ENCODE results near the gene CPLANE2.

The CPLANE2 gene

DNA sequence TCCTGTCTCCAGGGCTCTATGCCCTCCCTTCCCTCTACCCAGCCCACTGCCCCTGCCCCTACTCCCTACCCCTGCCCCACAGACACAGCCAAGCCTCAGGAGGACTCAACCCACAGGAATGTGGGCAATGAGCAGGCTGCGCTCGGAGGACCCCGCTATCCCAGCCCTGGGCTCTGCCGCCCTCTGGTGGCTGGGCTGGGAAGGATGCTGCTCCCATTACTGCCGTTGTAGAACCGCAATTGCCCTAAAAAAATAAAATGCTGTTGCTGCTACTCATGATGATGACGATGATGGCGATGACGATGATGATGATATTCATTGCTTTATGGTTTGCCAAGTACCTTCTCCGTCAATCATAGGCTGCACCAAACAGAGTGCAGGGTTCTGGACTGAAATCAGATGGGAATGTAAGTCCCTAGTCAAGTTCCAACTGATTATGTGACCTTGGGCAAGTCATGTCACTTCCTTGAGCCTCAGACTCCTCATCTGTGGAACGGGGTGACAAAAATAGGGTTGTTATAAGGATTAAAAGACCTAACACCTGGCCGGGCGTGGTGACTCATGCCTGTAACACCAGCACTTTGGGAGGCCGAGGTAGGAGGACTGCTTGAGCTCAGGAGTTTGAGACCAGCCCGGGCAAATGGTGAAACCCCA is 49.1 kb downstream of the CPLANE2 start:
- DNase-seq, result peak; percentile 65 to 86 (median 78)

DNA sequence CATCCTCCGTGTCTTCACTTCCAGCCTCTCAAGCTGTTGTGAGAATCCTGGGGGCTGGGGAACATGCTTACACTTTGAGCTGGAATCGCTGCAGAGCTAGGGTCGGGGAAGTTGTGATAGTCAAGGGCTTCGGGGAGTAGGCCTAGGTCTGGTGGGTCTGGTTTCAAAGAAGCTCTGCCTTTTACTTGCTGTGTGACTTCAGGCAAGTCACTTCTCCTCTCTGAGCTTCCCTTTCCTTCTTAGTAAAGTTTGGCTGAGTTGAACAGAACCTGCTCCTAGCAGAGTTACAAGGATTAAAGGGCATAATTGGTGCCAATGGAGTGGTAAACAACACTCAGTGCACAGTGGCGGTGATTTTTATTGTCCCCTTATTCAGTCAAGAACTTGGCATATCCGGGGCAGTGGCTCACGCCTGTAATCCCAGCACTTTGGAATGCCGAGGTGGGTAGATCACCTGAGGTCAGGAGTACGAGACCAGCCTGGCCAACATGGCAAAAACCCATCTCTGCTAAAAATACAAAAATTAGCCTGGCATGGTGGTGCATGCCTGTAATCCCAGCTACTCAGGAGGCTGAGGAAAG is 50.2 kb downstream of the CPLANE2 start:
- no peak for DNase-seq

DNA sequence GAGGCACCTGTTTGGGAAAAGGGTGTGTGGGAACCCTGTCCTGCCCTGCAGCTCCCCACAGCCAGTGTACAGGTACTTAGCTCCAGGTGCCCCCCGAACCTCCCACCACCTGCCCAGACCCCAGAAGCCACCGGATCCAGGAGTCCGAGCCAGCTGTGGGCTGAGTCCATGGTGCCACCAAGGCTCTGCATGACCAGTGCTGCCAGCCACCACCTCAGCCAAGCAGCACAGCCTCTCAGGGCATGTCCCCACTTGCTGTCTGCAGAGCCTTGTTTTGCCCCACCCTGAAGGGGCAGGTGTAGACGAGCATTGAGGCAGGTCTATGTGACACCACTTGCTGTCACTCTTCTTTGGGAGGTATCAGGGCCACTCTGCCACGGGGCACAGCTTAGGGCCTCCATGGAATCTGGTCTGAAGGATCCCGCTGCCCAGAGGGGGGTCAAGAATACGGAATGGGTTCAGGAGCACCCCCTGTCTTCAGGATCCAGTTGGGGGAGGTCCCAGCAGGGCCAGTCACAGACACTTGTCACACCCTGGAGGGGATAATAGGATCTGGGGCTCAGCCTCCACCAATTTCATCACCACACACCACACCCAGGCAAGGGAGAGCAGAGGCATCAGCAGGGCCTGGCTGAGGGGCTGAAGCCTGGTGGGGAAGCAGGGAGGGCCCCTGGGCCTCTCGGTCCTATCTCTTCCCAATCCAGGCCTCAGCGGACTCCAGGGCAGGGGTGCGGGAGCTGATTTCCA is 52.3 kb downstream of the CPLANE2 start:
- DNase-seq, result no peak

DNA sequence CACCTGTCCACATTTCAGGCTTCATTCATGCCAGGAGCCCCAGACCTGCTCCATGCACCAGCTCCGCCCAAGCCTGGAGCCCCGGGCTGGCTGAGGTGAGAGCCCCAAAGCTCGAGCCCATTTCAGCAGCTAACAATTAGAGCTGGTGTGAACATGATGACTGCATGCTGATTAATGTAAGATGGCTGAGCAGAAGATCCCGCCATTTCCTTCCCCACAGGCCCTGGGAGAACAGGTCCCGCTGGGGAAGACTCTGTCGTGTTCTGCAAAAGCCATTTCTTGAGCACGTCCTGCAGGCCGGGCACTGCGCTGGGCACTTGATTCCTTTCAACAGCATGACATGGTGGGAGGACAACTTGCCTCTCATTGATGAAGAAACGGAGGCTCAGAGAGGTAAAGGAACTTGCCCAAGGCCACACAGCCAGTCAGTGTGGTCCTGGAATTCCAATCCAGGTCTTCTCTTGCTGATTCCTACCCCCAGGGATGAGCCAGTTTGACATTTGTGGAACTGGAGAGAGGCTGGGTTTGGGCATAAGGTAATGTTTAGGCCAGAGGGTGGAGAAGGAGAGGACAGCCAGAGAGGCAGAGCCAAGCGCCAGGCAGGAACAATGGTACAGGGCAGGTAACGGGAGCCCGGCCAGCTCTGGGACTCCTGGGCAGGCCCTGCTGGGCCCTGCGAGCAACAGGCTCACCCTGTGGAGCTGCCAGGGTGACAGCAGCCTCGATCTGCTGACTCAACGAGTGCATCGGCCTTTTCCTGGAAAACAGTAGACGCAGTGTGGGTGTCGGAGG is 53.0 kb downstream of the CPLANE2 start:
- no peak for DNase-seq

DNA sequence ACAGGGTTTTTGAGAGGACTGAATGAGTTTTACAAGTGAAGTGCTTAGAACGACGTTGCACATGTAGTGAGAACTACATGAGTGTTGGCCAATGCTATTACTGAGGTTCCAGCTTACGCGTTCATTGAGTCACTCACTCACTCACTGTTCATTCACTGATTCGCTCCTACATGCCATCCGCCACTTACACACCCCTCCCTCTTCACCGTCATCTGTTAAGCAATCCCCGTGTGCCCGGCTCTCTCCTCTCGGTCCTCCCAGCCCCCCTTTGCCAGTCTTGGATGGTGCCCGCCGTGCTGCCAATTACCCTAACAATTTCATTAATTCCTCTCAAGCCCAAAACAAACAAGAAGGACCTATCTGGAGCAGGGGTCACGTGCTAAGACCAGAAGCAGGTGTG is 53.8 kb downstream of the CPLANE2 start:
- DNase-seq, result peak in 1 of 4 experiments; percentile 40

DNA sequence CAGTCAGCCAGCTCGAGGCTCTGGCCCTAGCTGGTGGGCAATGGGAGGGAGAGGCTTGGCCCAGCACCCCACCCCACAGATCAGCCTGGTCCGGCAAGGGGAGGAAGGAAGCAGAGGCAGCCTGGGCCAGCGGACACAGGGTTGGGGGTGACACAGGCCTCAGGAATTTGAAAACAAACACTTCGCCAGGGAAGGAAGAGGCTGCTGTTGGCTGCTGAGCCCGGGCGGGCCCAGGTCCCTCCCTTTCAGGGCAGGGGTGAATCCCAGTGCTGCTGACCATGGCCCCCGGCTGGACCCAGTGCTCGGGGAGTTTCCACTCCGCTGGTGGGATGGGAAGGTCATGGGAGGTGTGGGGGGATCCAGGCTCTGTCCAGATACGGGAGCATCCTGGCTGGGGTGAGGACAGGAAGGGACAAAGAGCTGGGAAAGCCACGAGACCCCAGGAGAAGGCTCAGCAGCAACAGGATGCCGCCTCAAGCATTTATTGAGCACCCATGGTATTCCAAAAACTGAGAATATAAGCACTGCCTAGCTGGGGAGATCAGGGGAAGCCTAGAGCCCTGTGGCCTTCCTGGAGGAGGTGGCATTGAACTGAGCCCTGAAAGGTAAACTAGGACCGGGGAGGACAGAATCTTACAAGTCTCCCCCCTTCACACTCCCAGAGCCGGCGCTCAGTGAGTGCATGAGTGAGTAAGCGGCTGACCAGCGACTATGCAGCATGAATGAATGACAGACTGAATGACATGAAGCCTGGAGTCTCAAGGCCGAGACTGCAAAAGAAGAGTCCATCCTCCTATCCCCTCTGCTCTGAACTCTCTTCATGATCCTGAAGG is 54.9 kb downstream of the CPLANE2 start:
- no peak for DNase-seq
